HL-60 (cell line): ENCODE measurements around the gene MAGOHB.

Experiments used
- REST ChIP-seq: IDR thresholded peaks from 2 replicates; pipeline ENCODE4 v1.6.1; 2012; ENCODE audit warnings: low read depth; ENCODE audit not compliant: insufficient replicate concordance
- TF ChIP-seq, protein P1 (sequence below): IDR thresholded peaks from one replicate; pipeline ENCODE4 v1.5.1; 2011; ENCODE audit warnings: low read length, control low read depth, inconsistent platforms; ENCODE audit not compliant: insufficient read depth

GRCh38 chr12:10557329-10557728, 56.1 kb downstream of the MAGOHB start:
- TF ChIP-seq, protein P1, sequence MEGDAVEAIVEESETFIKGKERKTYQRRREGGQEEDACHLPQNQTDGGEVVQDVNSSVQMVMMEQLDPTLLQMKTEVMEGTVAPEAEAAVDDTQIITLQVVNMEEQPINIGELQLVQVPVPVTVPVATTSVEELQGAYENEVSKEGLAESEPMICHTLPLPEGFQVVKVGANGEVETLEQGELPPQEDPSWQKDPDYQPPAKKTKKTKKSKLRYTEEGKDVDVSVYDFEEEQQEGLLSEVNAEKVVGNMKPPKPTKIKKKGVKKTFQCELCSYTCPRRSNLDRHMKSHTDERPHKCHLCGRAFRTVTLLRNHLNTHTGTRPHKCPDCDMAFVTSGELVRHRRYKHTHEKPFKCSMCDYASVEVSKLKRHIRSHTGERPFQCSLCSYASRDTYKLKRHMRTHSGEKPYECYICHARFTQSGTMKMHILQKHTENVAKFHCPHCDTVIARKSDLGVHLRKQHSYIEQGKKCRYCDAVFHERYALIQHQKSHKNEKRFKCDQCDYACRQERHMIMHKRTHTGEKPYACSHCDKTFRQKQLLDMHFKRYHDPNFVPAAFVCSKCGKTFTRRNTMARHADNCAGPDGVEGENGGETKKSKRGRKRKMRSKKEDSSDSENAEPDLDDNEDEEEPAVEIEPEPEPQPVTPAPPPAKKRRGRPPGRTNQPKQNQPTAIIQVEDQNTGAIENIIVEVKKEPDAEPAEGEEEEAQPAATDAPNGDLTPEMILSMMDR, result no peak
- TF ChIP-seq REST, result no peak
